BLaER1 treated with 17β-estradiol and CSF1 and Interleukin-3, amounts not matched to agents 10 nM and 100 nM (cell line): ENCODE results near the gene SLC44A3.

ENCODE experiments used
- H3K27ac ChIP-seq, 11 experiments: shearing (Covaris generic); formaldehyde crosslinking; 2 replicates each; pipeline ENCODE4 v1.8.1; 2022
- H3K27me3 ChIP-seq, 11 experiments: shearing (Covaris generic); formaldehyde crosslinking; 2 replicates each; pipeline ENCODE4 v1.8.1; 2022
- H3K36me3 ChIP-seq, 11 experiments: shearing (Covaris generic); formaldehyde crosslinking; 2 replicates each; pipeline ENCODE4 v1.8.1; 2022
- H3K4me1 ChIP-seq, 10 experiments: shearing (Covaris generic); formaldehyde crosslinking; 2 replicates each; pipeline ENCODE4 v1.8.1; 2022
- H3K4me2 ChIP-seq, 11 experiments: shearing (Covaris generic); formaldehyde crosslinking; 2 replicates each; pipeline ENCODE4 v1.8.1; 2022
- H3K4me3 ChIP-seq, 10 experiments: shearing (Covaris generic); formaldehyde crosslinking; 2 replicates each; pipeline ENCODE4 v1.8.1; 2022
- H3K9ac ChIP-seq, 11 experiments: shearing (Covaris generic); formaldehyde crosslinking; 2 replicates each; pipeline ENCODE4 v1.8.1; 2022
- H3K9me3 ChIP-seq, 11 experiments: shearing (Covaris generic); formaldehyde crosslinking; replicated peaks in 1 of 11; 2 replicates each; pipeline ENCODE4 v1.8.1; 2022
- H4K20me1 ChIP-seq, 11 experiments: shearing (Covaris generic); formaldehyde crosslinking; 2 replicates each; pipeline ENCODE4 v1.8.1; 2022
- Cebpa-rat ChIP-seq, 11 experiments: shearing (Covaris generic); IDR thresholded peaks; 2 replicates each; pipeline ENCODE4 v1.8.1; 2022

The SLC44A3 gene

GRCh38 chr1:94908190-94908589 is 88.0 kb downstream of the SLC44A3 start:
- Histone ChIP-seq H3K4me1 (no peaks in the 10 kb centered on the region), H3K36me3 (peaks cover 0 to 10% (median 4%) of the 10 kb centered on the region in 11 experiments; a peak in 7 of 22 replicates), H3K9me3 (peaks cover 0 to 10% (median 0%) of the 10 kb centered on the region in 11 experiments; a peak in 2 of 22 replicates), H3K27ac (no peak overlapping the region), H3K4me3 (no peak overlapping the region), H3K27me3 (no peaks in the 10 kb centered on the region), H4K20me1 (peaks cover 0 to 13% (median 0%) of the 10 kb centered on the region in 11 experiments; a peak in 1 of 22 replicates), H3K4me2 (no peak overlapping the region), H3K9ac (no peak overlapping the region)
- no peak for TF ChIP-seq Cebpa-rat (IDR thresholded peaks at IDR 0.05)

GRCh38 chr1:94908965-94909364 is 88.8 kb downstream of the SLC44A3 start:
- H3K27ac ChIP-seq = no peak overlapping the region
- H3K9me3 ChIP-seq = peaks cover 0 to 10% (median 0%) of the 10 kb centered on the region in 11 experiments; a peak in 2 of 22 replicates
- H3K4me3 ChIP-seq = no peak overlapping the region
- TF ChIP-seq Cebpa-rat (IDR thresholded peaks at IDR 0.05) = no peak
- peaks cover 0 to 9% (median 4%) of the 10 kb centered on the region in 11 experiments; a peak in 6 of 22 replicates for H3K36me3 ChIP-seq
- no peak overlapping the region for H3K4me2 ChIP-seq
- peaks cover 0 to 13% (median 0%) of the 10 kb centered on the region in 11 experiments; a peak in 1 of 22 replicates for H4K20me1 ChIP-seq
- no peak overlapping the region for H3K9ac ChIP-seq
- H3K27me3 ChIP-seq = no peaks in the 10 kb centered on the region
- no peaks in the 10 kb centered on the region for H3K4me1 ChIP-seq

GRCh38 chr1:94909486-94909885 is 89.3 kb downstream of the SLC44A3 start:
- Histone ChIP-seq H3K9me3 (peaks cover 0 to 10% (median 0%) of the 10 kb centered on the region in 11 experiments; a peak in 2 of 22 replicates), H3K4me1 (no peaks in the 10 kb centered on the region), H3K36me3 (peaks cover 0 to 9% (median 4%) of the 10 kb centered on the region in 11 experiments; a peak in 6 of 22 replicates), H3K4me2 (no peak overlapping the region), H3K9ac (no peak overlapping the region), H3K27me3 (no peaks in the 10 kb centered on the region), H4K20me1 (peaks cover 0 to 13% (median 0%) of the 10 kb centered on the region in 11 experiments; a peak in 1 of 22 replicates), H3K27ac (no peak overlapping the region), H3K4me3 (no peak overlapping the region)
- no peak for TF ChIP-seq Cebpa-rat (IDR thresholded peaks at IDR 0.05)

GRCh38 chr1:94912263-94913184 is 92.4 kb downstream of the SLC44A3 start:
- peaks cover 0 to 16% (median 0%) of the 10 kb centered on the region in 11 experiments; a peak in 4 of 22 replicates for H3K9me3 ChIP-seq
- peaks cover 0 to 9% (median 4%) of the 10 kb centered on the region in 11 experiments; a peak in 7 of 22 replicates for H3K36me3 ChIP-seq
- peaks cover 0 to 6% (median 0%) of the 10 kb centered on the region in 11 experiments; a peak in 2 of 22 replicates for H4K20me1 ChIP-seq
- no peak overlapping the region for H3K9ac ChIP-seq
- TF ChIP-seq Cebpa-rat (IDR thresholded peaks at IDR 0.05) = no peak
- no peak overlapping the region for H3K27ac ChIP-seq
- H3K27me3 ChIP-seq = no peaks in the 10 kb centered on the region
- H3K4me2 ChIP-seq = no peak overlapping the region
- H3K4me1 ChIP-seq = no peaks in the 10 kb centered on the region
- H3K4me3 ChIP-seq = no peak overlapping the region

GRCh38 chr1:94917251-94917650 is 97.1 kb downstream of the SLC44A3 start:
- no peaks in the 10 kb centered on the region for H3K4me1 ChIP-seq
- H3K4me3 ChIP-seq = no peak overlapping the region
- TF ChIP-seq Cebpa-rat (IDR thresholded peaks at IDR 0.05) = no peak
- peaks cover 0 to 15% (median 0%) of the 10 kb centered on the region in 11 experiments; a peak in 2 of 22 replicates for H3K9me3 ChIP-seq
- no peaks in the 10 kb centered on the region for H3K27me3 ChIP-seq
- peaks cover 0 to 5% (median 0%) of the 10 kb centered on the region in 11 experiments; a peak in 1 of 22 replicates for H3K36me3 ChIP-seq
- no peak overlapping the region for H3K9ac ChIP-seq
- no peak overlapping the region for H3K27ac ChIP-seq
- no peak overlapping the region for H3K4me2 ChIP-seq
- peaks cover 0 to 10% (median 0%) of the 10 kb centered on the region in 11 experiments; a peak in 3 of 22 replicates for H4K20me1 ChIP-seq

- H4K20me1 ChIP-seq = peaks cover 0 to 17% (median 4%) of the 10 kb centered on the region in 11 experiments; a peak in 10 of 22 replicates
- peaks cover 0 to 12% (median under 1%) of the 10 kb centered on the region in 10 experiments; a peak in 8 of 20 replicates for H3K4me1 ChIP-seq
- no peak overlapping the region for H3K4me2 ChIP-seq
Observed at GRCh38 chr1:94919241-94920030, 99.3 kb downstream of the SLC44A3 start.

GRCh38 chr1:94920061-94920460 is 99.9 kb downstream of the SLC44A3 start:
- Histone ChIP-seq H3K27ac (no peak overlapping the region), H3K9ac (no peak overlapping the region), H3K4me3 (no peak overlapping the region), H3K9me3 (peaks cover 0 to 15% (median 0%) of the 10 kb centered on the region in 11 experiments; a peak in 2 of 22 replicates), H3K4me2 (no peak overlapping the region), H3K36me3 (peaks cover 0 to 13% (median 0%) of the 10 kb centered on the region in 11 experiments; a peak in 2 of 22 replicates), H3K4me1 (peaks cover under 1 to 19% (median 7%) of the 10 kb centered on the region in 10 experiments; a peak in 18 of 20 replicates), H4K20me1 (peaks cover 0 to 23% (median 6%) of the 10 kb centered on the region in 11 experiments; a peak in 12 of 22 replicates), H3K27me3 (peaks cover 0 to 11% (median 3%) of the 10 kb centered on the region in 11 experiments; a peak in 11 of 22 replicates)
- TF ChIP-seq Cebpa-rat (IDR thresholded peaks at IDR 0.05) = no peak

More at GRCh38 chr1:94919241-94920030, 99.3 kb downstream of the SLC44A3 start:
- no peak overlapping the region for H3K9ac ChIP-seq
- no peak overlapping the region for H3K27ac ChIP-seq
- H3K4me3 ChIP-seq = no peak overlapping the region
- H3K27me3 ChIP-seq = peaks cover 0 to 4% (median 0%) of the 10 kb centered on the region in 11 experiments; a peak in 5 of 22 replicates
- no peak for TF ChIP-seq Cebpa-rat (IDR thresholded peaks at IDR 0.05)
- H3K9me3 ChIP-seq = peaks cover 0 to 15% (median 0%) of the 10 kb centered on the region in 11 experiments; a peak in 2 of 22 replicates
- peaks cover 0 to 13% (median 0%) of the 10 kb centered on the region in 11 experiments; a peak in 2 of 22 replicates for H3K36me3 ChIP-seq

GRCh38 chr1:94921977-94922376 is 101.8 kb downstream of the SLC44A3 start:
- Histone ChIP-seq H3K4me3 (no peak overlapping the region), H3K4me1 (peaks cover 8 to 35% (median 20%) of the 10 kb centered on the region in 10 experiments; a peak in 19 of 20 replicates), H3K9ac (no peak overlapping the region), H3K4me2 (no peak overlapping the region), H4K20me1 (peaks cover 0 to 31% (median 7%) of the 10 kb centered on the region in 11 experiments; a peak in 12 of 22 replicates), H3K9me3 (0 out of 22 replicates have a peak, but pooled peaks cover 0 to 2% (median 0%) of the 10 kb centered on the region in 11 experiments), H3K27ac (no peak overlapping the region), H3K36me3 (peaks cover 0 to 13% (median 0%) of the 10 kb centered on the region in 11 experiments; a peak in 2 of 22 replicates), H3K27me3 (peaks cover 14 to 30% (median 22%) of the 10 kb centered on the region in 11 experiments; a peak in 21 of 22 replicates)
- no peak for TF ChIP-seq Cebpa-rat (IDR thresholded peaks at IDR 0.05)
